ENCODE results near the gene APOA4.

The APOA4 gene

GRCh38 chr11:116772443-116773202 lies 50.5 kb downstream of the APOA4 start, which contains the start of gene BUD13:
Gene BUD13, minus strand, starts transcription at chr11:116772987. Its CDS starts 23 bp downstream, at chr11:116772964.
- Histone ChIP-seq H3K4me3 (ENCODE audit: low read depth in 1 of 2, low read length in 2 of 2) (peak within 1 kb of the TSS; percentile 93 to 94), H3K36me3 (ENCODE audit: control insufficient read depth in 1 of 2, insufficient read depth in 2 of 2, low read length in 2 of 2) (peaks cover under 1 to 12% of the 10 kb centered on the region in 2 donors), H3K9ac (ENCODE audit: low read depth in 1 of 2, low read length in 2 of 2) (peak within 1 kb of the TSS; percentile 87 to 88), H3K27me3 (ENCODE audit: control insufficient read depth in 1 of 2, insufficient read depth in 2 of 2, low read length in 2 of 2) (no peaks in the 10 kb centered on the region), H3K9me3 (ENCODE audit: control insufficient read depth in 1 of 2, low read length in 2 of 2) (no peaks in the 10 kb centered on the region), H3K27ac (ENCODE audit: low read depth, low read length) (peak within 1 kb of the TSS; percentile 94), H3K4me1 (ENCODE audit: control insufficient read depth in 1 of 2, insufficient read depth in 2 of 2, low read length in 2 of 2) (peaks cover 11 to 19% of the 10 kb centered on the region in 2 donors)

- Histone ChIP-seq H3K27ac (ENCODE audit: low read depth, low read length) (no peak overlapping the region), H3K9me3 (ENCODE audit: control insufficient read depth in 1 of 2, low read length in 2 of 2) (no peaks in the 10 kb centered on the region), H3K36me3 (ENCODE audit: control insufficient read depth in 1 of 2, insufficient read depth in 2 of 2, low read length in 2 of 2) (peaks cover 0 to 9% of the 10 kb centered on the region in 2 donors), H3K4me3 (ENCODE audit: low read depth in 1 of 2, low read length in 2 of 2) (peak overlapping the region; percentile 93 to 94), H3K27me3 (ENCODE audit: control insufficient read depth in 1 of 2, insufficient read depth in 2 of 2, low read length in 2 of 2) (no peaks in the 10 kb centered on the region), H3K9ac (ENCODE audit: low read depth in 1 of 2, low read length in 2 of 2) (peak overlapping the region; percentile 87 to 88), H3K4me1 (ENCODE audit: control insufficient read depth in 1 of 2, insufficient read depth in 2 of 2, low read length in 2 of 2) (peaks cover 11 to 19% of the 10 kb centered on the region in 2 donors)
These were observed 51.2 kb downstream of the APOA4 start for GRCh38 chr11:116771935-116772334.
